COLO668 (cell line): ENCODE data around the gene SDCCAG8.

ENCODE experiments used
- DNase-seq: peaks from one replicate; lab custom pipeline; 2025; ENCODE audit not compliant: unreplicated experiment; lab: John Stamatoyannopoulos, UW

Gene SDCCAG8

GRCh38 chr1:243280571-243281129 is 24.8 kb downstream of the SDCCAG8 start:
- DNase-seq = no peak

- DNase-seq = no peak
Observed at GRCh38 chr1:243281672-243282071, 25.8 kb downstream of the SDCCAG8 start.

- no peak for DNase-seq
Observed at GRCh38 chr1:243286409-243287122, 30.7 kb downstream of the SDCCAG8 start.

- no peak for DNase-seq
Observed at GRCh38 chr1:243287123-243287460, 31.3 kb downstream of the SDCCAG8 start.

GRCh38 chr1:243287652-243288051 is 31.8 kb downstream of the SDCCAG8 start:
- DNase-seq = no peak

GRCh38 chr1:243288062-243288461 is 32.2 kb downstream of the SDCCAG8 start:
- DNase-seq = no peak

GRCh38 chr1:243291292-243291691 is 35.5 kb downstream of the SDCCAG8 start:
- DNase-seq = no peak

GRCh38 chr1:243292117-243292516 is 36.3 kb downstream of the SDCCAG8 start:
- no peak for DNase-seq

GRCh38 chr1:243293941-243294722 is 38.3 kb downstream of the SDCCAG8 start:
- no peak for DNase-seq

- DNase-seq = no peak
Observed at GRCh38 chr1:243294723-243295121, 38.9 kb downstream of the SDCCAG8 start.

GRCh38 chr1:243299069-243299468 is 43.2 kb downstream of the SDCCAG8 start:
- no peak for DNase-seq

GRCh38 chr1:243301059-243301458 is 45.2 kb downstream of the SDCCAG8 start:
- DNase-seq = no peak

- no peak for DNase-seq
Observed at GRCh38 chr1:243311809-243312208, 56.0 kb downstream of the SDCCAG8 start.

GRCh38 chr1:243312952-243313634 is 57.3 kb downstream of the SDCCAG8 start:
- DNase-seq = no peak

- DNase-seq = no peak
Observed at GRCh38 chr1:243313635-243314536, 58.0 kb downstream of the SDCCAG8 start.

GRCh38 chr1:243315455-243315854 is 59.6 kb downstream of the SDCCAG8 start:
- DNase-seq = no peak

GRCh38 chr1:243315893-243316292 is 60.1 kb downstream of the SDCCAG8 start:
- DNase-seq = no peak

GRCh38 chr1:243316366-243316989 is 60.6 kb downstream of the SDCCAG8 start:
- no peak for DNase-seq

GRCh38 chr1:243320224-243320623 is 64.4 kb downstream of the SDCCAG8 start:
- no peak for DNase-seq

- DNase-seq = no peak
Observed at GRCh38 chr1:243322326-243322725, 66.5 kb downstream of the SDCCAG8 start.
